ENCODE measurements around the gene LCN10.

DNA sequence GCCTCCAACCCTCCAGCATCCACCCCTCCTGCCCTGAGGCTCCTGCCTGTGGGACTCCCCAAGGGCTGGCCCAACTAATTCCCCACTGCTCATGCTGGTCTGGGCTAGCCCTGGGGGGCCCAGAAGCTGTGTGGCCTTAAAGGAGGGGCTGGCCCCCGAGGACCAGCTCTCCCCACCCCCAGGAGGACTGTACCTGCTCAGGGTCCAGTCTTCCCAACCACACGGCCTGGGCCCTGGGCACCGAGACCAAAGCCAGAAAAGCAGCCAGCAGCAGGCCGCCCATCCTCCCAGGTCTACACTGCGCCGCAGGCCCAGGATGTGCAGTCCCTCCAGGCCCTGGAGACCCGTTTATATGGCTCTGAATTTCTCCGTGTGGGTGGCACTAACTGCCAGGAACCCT lies 5.5 kb upstream of the LCN10 start, which contains the start of gene LCN6:
- TF ChIP-seq STAT3 (IDR thresholded peaks at IDR 0.05; ENCODE audit: low read depth, low read length) = no peak
- no peak for TF ChIP-seq POLR2A (IDR thresholded peaks at IDR 0.05; ENCODE audit: low read depth, low read length)
- TF ChIP-seq MTA3 (IDR thresholded peaks at IDR 0.05; ENCODE audit: borderline replicate concordance, low read length) = no peak

Data from GM12878 (cell line).